ENCODE results near the gene FBXO46. TPM values are rescaled to one million over a fixed set of nuclear protein-coding genes. Genes with fewer than 3 reads are reported as not detected.

Gene FBXO46, protein sequence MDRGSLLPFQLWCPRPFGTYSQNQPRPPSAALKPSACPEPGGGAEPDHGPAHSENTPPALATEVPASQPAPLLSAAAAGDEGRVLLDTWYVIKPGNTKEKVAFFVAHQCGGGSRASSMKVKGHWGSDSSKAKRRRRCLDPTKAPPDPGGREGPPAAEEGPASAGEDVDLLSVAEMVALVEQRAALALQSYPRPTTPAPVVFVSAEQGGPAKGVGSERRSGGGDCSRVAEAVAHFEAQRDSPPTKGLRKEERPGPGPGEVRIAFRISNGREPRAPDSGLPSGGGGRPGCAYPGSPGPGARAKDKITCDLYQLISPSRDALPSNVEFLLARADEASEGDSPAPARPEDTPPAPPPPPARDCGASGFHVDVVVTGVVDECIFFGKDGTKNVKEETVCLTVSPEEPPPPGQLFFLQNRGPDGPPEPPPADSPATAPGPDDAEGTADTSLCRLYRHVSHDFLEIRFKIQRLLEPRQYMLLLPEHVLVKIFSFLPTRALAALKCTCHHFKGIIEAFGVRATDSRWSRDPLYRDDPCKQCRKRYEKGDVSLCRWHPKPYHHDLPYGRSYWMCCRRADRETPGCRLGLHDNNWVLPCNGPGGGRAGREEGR
- polyA plus RNA-seq (ENCODE audit: insufficient read depth in 1 of 5, insufficient read length in 5 of 5, low replicate concordance in 1 of 5): 10 to 100 TPM; 10.2 to 22.1 (median 17.6) TPM
- long read RNA-seq, donor 1, partial matches to known transcripts: 0 of 5 reads
- long read RNA-seq, donor 1, other reads (novel, unspliced or antisense): 0 of 5 reads
- long read RNA-seq, donor 2, partial matches to known transcripts: 0 of 3 reads
- long read RNA-seq, donor 2, other reads (novel, unspliced or antisense): 0 of 3 reads
- long read RNA-seq, donor 3, partial matches to known transcripts: 37 of 40 reads
- long read RNA-seq, donor 3, other reads (novel, unspliced or antisense): 0 of 40 reads
- long read RNA-seq, donor 4, partial matches to known transcripts: 0 of 3 reads
- long read RNA-seq, donor 4, other reads (novel, unspliced or antisense): 0 of 3 reads
- long read RNA-seq, donor 5, partial matches to known transcripts: 0 of 2 reads
- long read RNA-seq, donor 5, other reads (novel, unspliced or antisense): 0 of 2 reads
- long read RNA-seq, donor 6, transcript FBXO46-201 (2 exons, 3,001 nt): major isoform, 6 of 34 reads
- long read RNA-seq, donor 6, partial matches to known transcripts: 27 of 34 reads
- long read RNA-seq, donor 6, other reads (novel, unspliced or antisense): 0 of 34 reads
- long read RNA-seq, donor 7, partial matches to known transcripts: 0 of 2 reads
- long read RNA-seq, donor 7, other reads (novel, unspliced or antisense): 0 of 2 reads
- long read RNA-seq, donor 8, partial matches to known transcripts: 0 of 5 reads
- long read RNA-seq, donor 8, other reads (novel, unspliced or antisense): 0 of 5 reads

DNA sequence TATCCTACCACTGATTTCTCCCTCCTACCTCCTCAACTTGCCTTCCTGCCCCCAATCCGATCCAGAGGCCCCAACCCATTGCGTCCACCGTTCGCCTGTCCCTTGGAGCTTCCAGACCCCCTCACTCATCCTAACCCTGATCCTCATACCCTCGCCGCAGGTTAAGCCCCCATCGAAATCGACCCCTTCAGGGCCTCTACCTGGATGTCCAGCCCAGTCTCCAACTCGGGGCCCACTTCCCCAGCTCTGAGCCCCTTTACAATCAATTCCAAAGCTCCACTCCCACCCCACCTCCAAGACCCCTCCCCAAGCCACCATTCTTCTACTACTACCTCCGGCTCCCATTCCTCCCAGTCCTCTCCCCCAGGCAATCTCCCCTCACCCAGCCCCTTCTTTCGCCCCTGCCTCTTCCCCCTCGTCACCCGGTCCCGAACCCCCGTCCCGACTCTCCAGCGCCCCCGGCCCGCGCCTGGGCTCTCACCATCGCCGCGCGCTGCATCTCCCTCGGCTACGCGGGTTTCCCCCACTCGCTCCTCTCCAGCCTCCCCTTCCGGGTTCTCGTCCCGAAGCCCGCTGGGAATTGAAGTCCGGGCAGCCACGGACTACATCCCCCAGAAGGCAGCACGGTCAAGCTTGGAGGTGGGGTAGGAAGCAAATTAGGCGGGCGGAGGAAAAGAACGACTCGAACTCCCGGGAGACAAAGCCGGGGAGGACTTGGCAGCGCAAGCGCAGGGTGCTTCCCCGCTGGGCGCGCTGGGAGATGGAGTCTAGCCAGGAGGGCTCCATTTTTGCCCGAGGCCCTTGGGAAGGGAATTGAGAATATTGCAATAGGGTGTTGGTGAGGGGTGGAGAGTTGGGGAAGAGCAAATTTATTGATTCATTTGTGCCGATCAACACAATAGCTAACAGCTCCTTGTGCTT lies at the start of gene FBXO46:
FBXO46 (minus strand) TSS at position 529 of the 921 bp plus-strand sequence. CDS start 17,401 bp downstream, outside the sequence.
- peak; percentile 95 to 97 for DNase-seq

DNA sequence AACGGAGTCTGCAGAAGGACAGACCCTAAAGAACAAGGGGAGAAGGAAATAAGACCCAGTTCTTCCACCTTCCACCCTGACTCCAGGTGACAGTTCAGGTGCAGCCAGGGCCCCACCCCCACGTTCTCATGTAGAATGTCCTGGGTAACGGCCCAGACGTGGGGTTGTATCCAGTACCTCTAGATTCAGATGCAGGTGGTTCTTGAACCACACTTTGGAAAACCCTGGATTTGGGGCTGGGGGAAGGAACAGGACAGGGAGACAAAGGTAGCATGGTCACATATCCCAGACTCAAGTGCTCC lies 49.4 kb upstream of the FBXO46 start:
- no peak for DNase-seq

- DNase-seq: no peak
Measured at GRCh38 chr19:45779231-45780145, 48.8 kb upstream of the FBXO46 start.

DNA sequence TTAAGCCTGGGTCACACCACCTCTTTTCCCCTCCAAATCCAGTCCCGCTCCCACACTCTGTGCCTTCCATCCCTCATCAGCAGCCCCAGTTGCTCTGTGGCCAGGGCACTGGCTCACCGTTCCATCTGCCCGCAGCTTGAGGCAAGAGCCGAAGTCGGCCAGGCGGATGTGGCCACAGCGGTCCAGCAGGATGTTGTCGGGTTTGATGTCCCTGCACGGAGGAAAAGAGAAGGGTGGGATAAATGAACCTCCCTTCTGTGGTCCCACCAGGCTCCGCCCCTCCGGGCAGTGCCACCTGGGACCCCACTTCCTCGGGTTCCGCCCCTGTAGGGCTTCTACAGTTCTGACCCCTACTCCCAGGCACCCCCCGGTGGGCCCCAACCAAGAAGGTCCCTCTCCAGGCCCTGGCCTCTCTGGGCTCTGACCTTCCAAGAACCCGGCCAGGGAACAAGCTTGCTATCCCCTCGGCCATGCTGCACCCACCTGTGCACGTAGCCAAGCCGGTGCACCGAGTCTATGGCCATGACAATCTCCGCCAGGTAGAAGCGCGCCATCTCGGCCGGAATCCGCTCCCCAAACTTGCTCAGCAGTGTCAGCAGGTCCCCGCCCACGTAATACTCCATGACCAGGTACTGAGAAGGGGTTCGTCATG lies 47.4 kb upstream of the FBXO46 start:
- DNase-seq: no peak

GRCh38 chr19:45777395-45777961 lies 46.8 kb upstream of the FBXO46 start:
- DNase-seq: no peak

GRCh38 chr19:45774765-45775164 lies 44.1 kb upstream of the FBXO46 start:
- DNase-seq: no peak

- DNase-seq: no peak
Measured at GRCh38 chr19:45773384-45773783, 42.7 kb upstream of the FBXO46 start.

- no peak for DNase-seq
Measured at GRCh38 chr19:45772912-45773311, 42.2 kb upstream of the FBXO46 start.

DNA sequence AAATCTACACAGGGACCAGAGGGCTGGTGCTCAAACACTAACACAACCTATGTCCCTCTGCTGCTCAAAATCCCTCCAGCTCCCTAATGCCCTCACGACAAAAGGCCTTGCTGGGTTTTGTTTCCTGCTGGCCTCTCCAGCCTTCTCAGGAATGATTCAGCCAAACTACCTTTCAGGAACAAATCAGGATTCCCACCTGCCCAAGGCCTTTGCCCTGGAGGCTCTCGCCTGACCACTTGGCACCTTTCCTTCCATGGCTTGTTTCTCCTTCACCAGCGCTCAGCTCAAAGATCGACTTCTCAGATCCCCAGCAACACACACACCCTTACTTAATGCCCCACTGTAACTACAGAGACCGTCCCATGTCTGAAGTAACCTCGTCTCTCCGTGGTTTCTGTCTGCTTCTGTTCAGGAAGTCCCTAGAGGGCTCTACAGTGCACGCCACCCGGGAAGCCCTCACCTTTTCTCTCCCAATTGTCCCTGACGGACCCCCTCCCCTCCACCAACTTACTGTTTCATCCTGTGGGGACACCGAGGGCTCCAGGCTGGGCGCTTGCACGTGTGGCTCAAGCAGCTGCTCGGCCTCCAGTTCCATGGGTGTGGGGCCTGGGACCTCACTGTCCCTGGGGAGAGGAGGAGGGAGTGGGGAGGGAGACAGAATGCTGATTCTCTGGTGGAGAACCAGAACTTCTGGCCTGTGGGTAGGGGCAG lies 41.6 kb upstream of the FBXO46 start:
- no peak for DNase-seq

- no peak for DNase-seq
Measured at GRCh38 chr19:45771311-45771933, 40.7 kb upstream of the FBXO46 start.

GRCh38 chr19:45770192-45771101 lies 39.8 kb upstream of the FBXO46 start:
- peak; percentile 95 to 97 for DNase-seq

- DNase-seq: no peak
Measured at GRCh38 chr19:45769821-45770191, 39.1 kb upstream of the FBXO46 start.

DNA sequence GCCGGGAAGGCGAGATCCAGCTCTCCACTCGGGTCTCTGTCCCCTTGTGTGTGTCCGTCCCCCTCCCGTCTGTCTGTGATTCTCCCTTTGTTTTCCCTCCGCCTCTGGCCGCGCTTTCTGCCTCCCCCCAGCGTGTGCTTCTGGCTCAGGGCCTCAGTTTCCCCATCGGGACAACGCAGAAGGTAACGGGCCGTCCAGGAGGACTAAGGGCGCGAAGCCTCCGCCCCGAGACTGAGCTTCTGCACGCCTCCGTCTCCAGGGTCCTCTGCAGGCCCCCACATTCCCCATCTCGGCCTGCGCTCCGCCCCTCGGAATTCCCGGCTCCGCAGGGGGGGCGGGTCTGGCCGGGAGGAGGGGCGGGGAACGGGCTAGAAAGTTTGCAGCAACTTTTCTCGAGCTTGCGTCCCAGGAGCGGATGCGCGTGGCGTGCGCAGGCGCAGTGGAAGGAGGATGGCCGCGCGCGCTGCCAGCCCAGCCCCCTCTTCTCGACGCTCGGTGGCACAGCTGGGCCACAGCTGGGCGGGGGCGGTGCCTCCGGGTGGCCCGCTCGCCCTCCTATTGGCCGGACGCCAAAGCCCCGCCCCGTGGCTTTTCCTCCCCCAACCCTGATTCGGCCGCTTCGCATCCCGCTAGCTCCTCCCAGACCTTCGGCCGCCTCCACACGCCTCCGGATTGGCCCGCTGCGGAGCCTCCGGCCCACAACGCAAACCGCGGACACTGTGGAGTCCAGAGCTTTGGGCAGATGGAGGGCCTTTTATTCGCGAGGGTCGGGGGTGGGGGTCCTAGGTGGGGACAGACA lies 38.5 kb upstream of the FBXO46 start, which contains the start of gene SIX5:
SIX5 (minus strand) TSS at position 269 of the 799 bp plus-strand sequence. CDS start 408 bp downstream, outside the sequence.
- DNase-seq: peak; percentile 99 to 100

DNA sequence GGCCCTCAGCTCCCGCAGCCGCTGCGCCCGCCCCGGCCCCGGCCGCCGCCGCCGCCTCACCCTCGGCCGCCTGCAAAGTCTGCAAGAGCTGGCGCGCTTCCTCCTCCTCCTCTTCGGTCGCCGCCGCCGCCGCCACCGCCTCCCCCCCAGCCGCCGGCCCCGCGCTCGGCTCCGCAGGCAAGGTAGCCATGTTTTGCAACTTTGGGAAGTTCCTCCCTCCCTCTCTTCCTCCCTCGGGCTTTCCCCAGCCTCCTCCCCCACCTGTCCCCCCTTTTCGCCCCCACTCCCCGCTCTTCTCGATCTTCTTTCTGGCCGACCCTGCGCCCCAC lies 37.9 kb upstream of the FBXO46 start:
- DNase-seq: no peak

DNA sequence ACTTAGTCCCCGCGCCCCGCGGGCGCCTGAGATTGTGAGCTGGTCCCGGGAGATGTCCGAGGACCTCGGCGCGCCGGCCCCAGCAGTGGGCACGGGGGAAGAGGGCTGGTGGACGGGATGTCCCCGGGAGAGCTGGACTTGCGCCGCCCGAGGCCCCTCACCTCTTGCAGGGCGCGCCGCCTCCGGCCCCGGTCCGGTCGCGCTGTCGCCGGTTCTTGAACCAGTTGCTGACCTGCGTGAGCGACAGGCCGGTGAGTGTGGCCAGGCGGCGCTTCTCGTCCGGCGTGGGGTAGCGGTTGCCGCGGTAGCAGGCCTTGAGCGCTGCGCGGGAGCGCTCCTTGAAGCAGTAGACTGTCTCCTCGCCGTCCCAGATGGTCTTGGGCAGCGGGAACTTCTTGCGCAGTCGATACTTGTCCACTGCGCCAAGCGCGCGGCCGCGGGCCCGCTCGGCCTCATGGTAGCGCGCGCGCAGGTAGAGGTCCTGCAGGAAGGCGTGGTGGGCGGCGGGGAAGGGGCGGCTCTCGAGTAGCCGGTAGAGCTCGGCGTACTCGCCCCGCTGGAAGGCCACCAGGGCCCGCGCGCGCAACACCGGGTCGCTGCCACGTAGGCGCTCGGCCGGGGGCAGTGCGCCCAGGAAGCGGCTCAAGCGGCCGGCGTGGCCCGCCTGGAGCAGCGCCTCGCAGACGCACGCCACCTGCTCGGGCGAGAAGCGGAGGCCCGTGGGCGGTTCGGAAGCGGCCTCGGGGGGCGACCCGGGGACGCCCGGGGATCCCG lies 37.4 kb upstream of the FBXO46 start:
- peak; percentile 70 to 78 for DNase-seq

All from right lung (tissue), 10 donors.